HG02840 (cell line): ENCODE results near the gene DHODH.

Source experiments
- ATAC-seq: cut with Tn5 transposase; IDR thresholded peaks from one replicate; pipeline ENCODE4 v1.9.1; 2021; ENCODE audit warnings: mild to moderate bottlenecking, moderate library complexity, moderate number of reproducible peaks; ENCODE audit not compliant: unreplicated experiment, low FRiP score

The DHODH gene

GRCh38 chr16:72013389-72013788, 4.8 kb downstream of the DHODH start:
- ATAC-seq = no peak

- ATAC-seq = no peak
Measured at GRCh38 chr16:72013888-72014581, 5.5 kb downstream of the DHODH start.

- ATAC-seq = no peak
Measured at GRCh38 chr16:72014675-72015074, 6.1 kb downstream of the DHODH start.

- no peak for ATAC-seq
Measured at GRCh38 chr16:72015124-72015523, 6.6 kb downstream of the DHODH start.

GRCh38 chr16:72018470-72018869, 9.9 kb downstream of the DHODH start:
- ATAC-seq = no peak

- no peak for ATAC-seq
Measured at GRCh38 chr16:72021043-72021442, 12.5 kb downstream of the DHODH start.

- ATAC-seq = no peak
Measured at GRCh38 chr16:72022127-72022526, 13.6 kb downstream of the DHODH start.

- no peak for ATAC-seq
Measured at GRCh38 chr16:72023962-72024361, 15.4 kb downstream of the DHODH start.

- no peak for ATAC-seq
Measured at GRCh38 chr16:72024862-72025382, 16.4 kb downstream of the DHODH start.

- no peak for ATAC-seq
Measured at GRCh38 chr16:72025404-72026114, 17.0 kb downstream of the DHODH start.

- no peak for ATAC-seq
Measured at GRCh38 chr16:72027669-72028378, 19.3 kb downstream of the DHODH start.

GRCh38 chr16:72029567-72030271, 21.2 kb downstream of the DHODH start:
- ATAC-seq = no peak

GRCh38 chr16:72033437-72033836, 24.9 kb downstream of the DHODH start:
- ATAC-seq = no peak

GRCh38 chr16:72036098-72036497, 27.6 kb downstream of the DHODH start:
- ATAC-seq = no peak

- no peak for ATAC-seq
Measured at GRCh38 chr16:72042157-72042660, 33.7 kb downstream of the DHODH start.

GRCh38 chr16:72043058-72043457, 34.5 kb downstream of the DHODH start:
- no peak for ATAC-seq

GRCh38 chr16:72043539-72043938, 35.0 kb downstream of the DHODH start:
- ATAC-seq = no peak

GRCh38 chr16:72044296-72044695, 35.8 kb downstream of the DHODH start:
- no peak for ATAC-seq

GRCh38 chr16:72044825-72045359, 36.3 kb downstream of the DHODH start:
- ATAC-seq = no peak

- no peak for ATAC-seq
Measured at GRCh38 chr16:72049110-72049509, 40.6 kb downstream of the DHODH start.
